Heart left ventricle (tissue), 13 donors: Measurements from ENCODE around the gene TDRD1.

Experiments used
- CTCF ChIP-seq, 12 donors: fragments of 200-600 bp; sonication (generic) in 4 of 12; IDR thresholded peaks; one replicate each; pipeline versions ENCODE4 v1.5.0 to v1.8.0; 2018 to 2022; ENCODE audit warnings: antibody characterized with exemption in 12 of 12, mild to moderate bottlenecking in 5 of 12
- POLR2A ChIP-seq, 2 donors: fragments of 450-650 bp; IDR thresholded peaks; one replicate each; pipeline ENCODE4 v1.6.1; 2017; ENCODE audit warnings: antibody characterized with exemption in 2 of 2, mild to moderate bottlenecking in 2 of 2, moderate library complexity in 2 of 2
- donor health status: ischemic (EF 13 %, LVEDD 7.1; RV severe dilation, severe dysfunction).
- donor health status: DM: no; HTN: yes; CAD: no.
- donor health status: DM: no; HTN: no; CAD: no.
- donor health status: ischemic (EF 25% LVEDD 6.9; RV normal size, moderate dysfunction).
- donor health status: ischemic (EF 25% LVEDD 5.7; RV mildly dilated, moderate dysfunction).
- donor health status: ischemic (EF 35%, LVEDD 5.7; RV mildly dilated, moderate dysfunction).
- donor health status: nonischemic (EF 11% LVEDD 7.7; RV severe dilation, severe dysfunction).
- donor health status: DM: yes; HTN: yes; CAD: no.
- donor health status: PGD.
- donor health status: ischemic (EF 29% LVEDD 5.4; RV normal size, mild dysfunction).
- donor health status: nonischemic (EF 23%, LVEDD 6.1; RV moderate dilation, normal function).

GRCh38 chr10:114272696-114273095 lies 93.5 kb downstream of the TDRD1 start:
- no peak for TF ChIP-seq CTCF (IDR thresholded peaks at IDR 0.05)
- TF ChIP-seq POLR2A (IDR thresholded peaks at IDR 0.05) = no peak
